Measurements from ENCODE around the gene SNRPE. TPM values are rescaled to one million over a fixed set of nuclear protein-coding genes. Genes with fewer than 3 reads are reported as not detected.

SNRPE gene
- total RNA-seq, 1 donor from 2014 or later = 122 TPM

GRCh38 chr1:203873094-203873493, 11.7 kb downstream of the SNRPE start:
- no peaks in the 10 kb centered on the region for H3K79me2 ChIP-seq (ENCODE audit: insufficient read depth, low read length)
- no peak overlapping the region for H3K4me3 Mint-ChIP-seq (ENCODE audit: unreplicated experiment)
- no peaks in the 10 kb centered on the region for H3K27me3 Mint-ChIP-seq (ENCODE audit: low read depth, unreplicated experiment)
- H2AFZ ChIP-seq (ENCODE audit: low read depth, low read length) = no peak overlapping the region
- H4K20me1 ChIP-seq (ENCODE audit: insufficient read depth, low read length) = peaks cover 7% of the 10 kb centered on the region
- DNase-seq (ENCODE audit: low read depth) (no peak), FAIRE-seq (no peak)
- H3K27me3 ChIP-seq (ENCODE audit: insufficient read depth, low read length) = no peaks in the 10 kb centered on the region
- peaks cover 9% of the 10 kb centered on the region for H3K36me3 Mint-ChIP-seq (ENCODE audit: low read depth, unreplicated experiment)
- TF ChIP-seq, protein P1, sequence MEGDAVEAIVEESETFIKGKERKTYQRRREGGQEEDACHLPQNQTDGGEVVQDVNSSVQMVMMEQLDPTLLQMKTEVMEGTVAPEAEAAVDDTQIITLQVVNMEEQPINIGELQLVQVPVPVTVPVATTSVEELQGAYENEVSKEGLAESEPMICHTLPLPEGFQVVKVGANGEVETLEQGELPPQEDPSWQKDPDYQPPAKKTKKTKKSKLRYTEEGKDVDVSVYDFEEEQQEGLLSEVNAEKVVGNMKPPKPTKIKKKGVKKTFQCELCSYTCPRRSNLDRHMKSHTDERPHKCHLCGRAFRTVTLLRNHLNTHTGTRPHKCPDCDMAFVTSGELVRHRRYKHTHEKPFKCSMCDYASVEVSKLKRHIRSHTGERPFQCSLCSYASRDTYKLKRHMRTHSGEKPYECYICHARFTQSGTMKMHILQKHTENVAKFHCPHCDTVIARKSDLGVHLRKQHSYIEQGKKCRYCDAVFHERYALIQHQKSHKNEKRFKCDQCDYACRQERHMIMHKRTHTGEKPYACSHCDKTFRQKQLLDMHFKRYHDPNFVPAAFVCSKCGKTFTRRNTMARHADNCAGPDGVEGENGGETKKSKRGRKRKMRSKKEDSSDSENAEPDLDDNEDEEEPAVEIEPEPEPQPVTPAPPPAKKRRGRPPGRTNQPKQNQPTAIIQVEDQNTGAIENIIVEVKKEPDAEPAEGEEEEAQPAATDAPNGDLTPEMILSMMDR (IDR thresholded peaks at IDR 0.05; ENCODE audit: insufficient read depth, low read depth, low read length) = no peak
- no peak for TF ChIP-seq EZH2 (IDR thresholded peaks at IDR 0.05; ENCODE audit: insufficient read depth, low read length)
- H3K4me1 Mint-ChIP-seq (ENCODE audit: low read depth, unreplicated experiment) = no peaks in the 10 kb centered on the region
- no peaks in the 10 kb centered on the region for H3K4me1 ChIP-seq (ENCODE audit: insufficient read depth, low read length)
- H3K27ac Mint-ChIP-seq (ENCODE audit: unreplicated experiment) = no peak overlapping the region
- H3K36me3 ChIP-seq (ENCODE audit: insufficient read depth, low read length) = peaks cover 17% of the 10 kb centered on the region
- H3K4me2 ChIP-seq (ENCODE audit: low read length) = no peak overlapping the region
- no peaks in the 10 kb centered on the region for H3K9me3 Mint-ChIP-seq (ENCODE audit: unreplicated experiment)
- H3K4me3 ChIP-seq (ENCODE audit: insufficient read depth, low read depth, low read length) = no peak overlapping the region
- H3K27ac ChIP-seq (ENCODE audit: low read depth, low read length) = no peak overlapping the region
- H3K9me3 ChIP-seq (ENCODE audit: insufficient read depth, low read depth, low read length) = no peaks in the 10 kb centered on the region
- no peak overlapping the region for H3K9ac ChIP-seq (ENCODE audit: low read length)

- DNase-seq (ENCODE audit: low read depth) (no peak), FAIRE-seq (no peak)
- no peaks in the 10 kb centered on the region for H3K27me3 Mint-ChIP-seq (ENCODE audit: low read depth, unreplicated experiment)
- H3K9me3 Mint-ChIP-seq (ENCODE audit: unreplicated experiment) = no peaks in the 10 kb centered on the region
- peaks cover 13% of the 10 kb centered on the region for H3K36me3 Mint-ChIP-seq (ENCODE audit: low read depth, unreplicated experiment)
- no peak overlapping the region for H3K4me3 Mint-ChIP-seq (ENCODE audit: unreplicated experiment)
- Histone ChIP-seq H3K4me1 (ENCODE audit: insufficient read depth, low read length) (no peaks in the 10 kb centered on the region), H3K27ac (ENCODE audit: low read depth, low read length) (no peak overlapping the region), H2AFZ (ENCODE audit: low read depth, low read length) (no peak overlapping the region), H3K36me3 (ENCODE audit: insufficient read depth, low read length) (no peaks in the 10 kb centered on the region), H4K20me1 (ENCODE audit: insufficient read depth, low read length) (no peaks in the 10 kb centered on the region), H3K9me3 (ENCODE audit: insufficient read depth, low read depth, low read length) (no peaks in the 10 kb centered on the region), H3K9ac (ENCODE audit: low read length) (no peak overlapping the region), H3K4me2 (ENCODE audit: low read length) (no peak overlapping the region), H3K27me3 (ENCODE audit: insufficient read depth, low read length) (no peaks in the 10 kb centered on the region), H3K4me3 (ENCODE audit: insufficient read depth, low read depth, low read length) (no peak overlapping the region), H3K79me2 (ENCODE audit: insufficient read depth, low read length) (no peaks in the 10 kb centered on the region)
- no peak overlapping the region for H3K27ac Mint-ChIP-seq (ENCODE audit: unreplicated experiment)
- no peak for TF ChIP-seq EZH2 (IDR thresholded peaks at IDR 0.05; ENCODE audit: insufficient read depth, low read length)
- TF ChIP-seq, protein P1 (IDR thresholded peaks at IDR 0.05; ENCODE audit: insufficient read depth, low read depth, low read length) = no peak
- H3K4me1 Mint-ChIP-seq (ENCODE audit: low read depth, unreplicated experiment) = no peaks in the 10 kb centered on the region
Measured at GRCh38 chr1:203878422-203878821, 17.0 kb downstream of the SNRPE start.

DNA sequence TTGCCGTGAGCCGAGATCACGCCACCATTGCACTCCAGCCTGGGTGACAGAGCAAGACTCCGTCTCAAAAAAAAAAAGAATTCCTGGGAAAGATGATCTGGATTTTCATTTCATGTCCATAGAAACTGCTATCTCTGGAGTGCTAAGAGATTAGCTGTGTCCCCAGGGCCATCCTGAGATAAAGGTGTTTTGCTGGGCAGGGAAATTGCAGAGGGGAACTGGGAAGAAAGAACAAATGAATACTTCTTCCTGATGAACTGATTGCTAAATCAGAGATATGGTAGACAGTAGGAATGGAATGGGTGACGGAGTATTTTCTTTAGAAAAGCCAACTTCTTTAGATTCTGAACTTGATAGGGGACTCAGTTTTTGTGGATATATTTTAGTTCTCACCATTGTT, 19.2 kb downstream of the SNRPE start:
- Histone ChIP-seq H3K4me2 (ENCODE audit: low read length) (no peak overlapping the region), H3K79me2 (ENCODE audit: insufficient read depth, low read length) (no peaks in the 10 kb centered on the region), H3K27me3 (ENCODE audit: insufficient read depth, low read length) (no peaks in the 10 kb centered on the region), H3K4me3 (ENCODE audit: insufficient read depth, low read depth, low read length) (no peak overlapping the region), H3K9ac (ENCODE audit: low read length) (no peak overlapping the region), H4K20me1 (ENCODE audit: insufficient read depth, low read length) (no peaks in the 10 kb centered on the region), H2AFZ (ENCODE audit: low read depth, low read length) (no peak overlapping the region), H3K9me3 (ENCODE audit: insufficient read depth, low read depth, low read length) (no peaks in the 10 kb centered on the region), H3K27ac (ENCODE audit: low read depth, low read length) (no peak overlapping the region), H3K36me3 (ENCODE audit: insufficient read depth, low read length) (no peaks in the 10 kb centered on the region), H3K4me1 (ENCODE audit: insufficient read depth, low read length) (no peaks in the 10 kb centered on the region)
- Mint-ChIP-seq H3K4me1 (ENCODE audit: low read depth, unreplicated experiment) (no peaks in the 10 kb centered on the region), H3K27ac (ENCODE audit: unreplicated experiment) (no peak overlapping the region), H3K27me3 (ENCODE audit: low read depth, unreplicated experiment) (no peaks in the 10 kb centered on the region), H3K4me3 (ENCODE audit: unreplicated experiment) (no peak overlapping the region), H3K36me3 (ENCODE audit: low read depth, unreplicated experiment) (peaks cover 11% of the 10 kb centered on the region), H3K9me3 (ENCODE audit: unreplicated experiment) (no peaks in the 10 kb centered on the region)
- DNase-seq (ENCODE audit: low read depth) (no peak), FAIRE-seq (no peak)
- no peak for TF ChIP-seq EZH2 (IDR thresholded peaks at IDR 0.05; ENCODE audit: insufficient read depth, low read length)
- TF ChIP-seq, protein P1 (IDR thresholded peaks at IDR 0.05; ENCODE audit: insufficient read depth, low read depth, low read length) = no peak
